Activated effector memory CD4-positive, alpha-beta T cell treated with Interleukin-2 at 50 U/mL for 16 hours (primary cell): ENCODE measurements around the gene TMEM43.

Source experiments
- DNase-seq: peaks from one replicate; pipeline ENCODE4 v3.0.0-alpha.2; 2020

Gene TMEM43

GRCh38 chr3:14152963-14153355 lies 28.1 kb downstream of the TMEM43 start:
- DNase-seq, result no peak

GRCh38 chr3:14153663-14154062 lies 28.8 kb downstream of the TMEM43 start:
- DNase-seq, result no peak

- no peak for DNase-seq
These were observed 29.4 kb downstream of the TMEM43 start for GRCh38 chr3:14154276-14154675.

GRCh38 chr3:14154895-14155440 lies 30.1 kb downstream of the TMEM43 start:
- DNase-seq, result no peak

- no peak for DNase-seq
These were observed 31.3 kb downstream of the TMEM43 start for GRCh38 chr3:14156201-14156600.

- no peak for DNase-seq
These were observed 32.1 kb downstream of the TMEM43 start for GRCh38 chr3:14156843-14157561.

- no peak for DNase-seq
These were observed 33.1 kb downstream of the TMEM43 start for GRCh38 chr3:14157951-14158350.

- DNase-seq, result no peak
These were observed 33.5 kb downstream of the TMEM43 start for GRCh38 chr3:14158370-14158769.

- DNase-seq, result no peak
These were observed 34.6 kb downstream of the TMEM43 start for GRCh38 chr3:14159426-14159825.

GRCh38 chr3:14161282-14161681 lies 36.4 kb downstream of the TMEM43 start:
- DNase-seq, result no peak

- DNase-seq, result no peak
These were observed 37.3 kb downstream of the TMEM43 start for GRCh38 chr3:14162178-14162577.

GRCh38 chr3:14166877-14167603 lies 42.2 kb downstream of the TMEM43 start:
- no peak for DNase-seq

GRCh38 chr3:14169435-14169834 lies 44.6 kb downstream of the TMEM43 start:
- no peak for DNase-seq

- DNase-seq, result no peak
These were observed 45.0 kb downstream of the TMEM43 start for GRCh38 chr3:14169871-14170270.

- no peak for DNase-seq
These were observed 45.8 kb downstream of the TMEM43 start for GRCh38 chr3:14170531-14171159.

- no peak for DNase-seq
These were observed 47.6 kb downstream of the TMEM43 start for GRCh38 chr3:14172496-14172895.

- DNase-seq, result no peak
These were observed 49.6 kb downstream of the TMEM43 start for GRCh38 chr3:14174483-14174882.

- DNase-seq, result peak; percentile 33
These were observed 50.7 kb downstream of the TMEM43 start for GRCh38 chr3:14175383-14176037.

- no peak for DNase-seq
These were observed 52.9 kb downstream of the TMEM43 start for GRCh38 chr3:14177580-14178246.

- DNase-seq, result peak; percentile 98
These were observed 53.6 kb downstream of the TMEM43 start, which contains the start of the genes LSM3 and XPC for GRCh38 chr3:14178247-14179113. Gene LSM3 (plus strand): TSS chr3:14178817. CDS start chr3:14178861, 44 bp downstream. Gene XPC (minus strand): TSS chr3:14178601. CDS start chr3:14178568, 33 bp downstream.

- DNase-seq, result no peak
These were observed 54.2 kb downstream of the TMEM43 start for GRCh38 chr3:14179114-14179465.
